Fibroblast of skin of right biceps (primary cell): ENCODE measurements around the gene HUWE1.
A peak's percentile ranks its signal among the peaks of the same experiment; 100 is the strongest.
"Not testable (repeated sequence)": the region's sequence is repeated elsewhere in the genome, so short reads cannot be mapped to it uniquely, and the experiment has no call there.

Source experiments
- DNase-seq: peaks from one replicate; pipeline ENCODE4 v3.0.0-alpha.2; 2013

The HUWE1 gene

DNA sequence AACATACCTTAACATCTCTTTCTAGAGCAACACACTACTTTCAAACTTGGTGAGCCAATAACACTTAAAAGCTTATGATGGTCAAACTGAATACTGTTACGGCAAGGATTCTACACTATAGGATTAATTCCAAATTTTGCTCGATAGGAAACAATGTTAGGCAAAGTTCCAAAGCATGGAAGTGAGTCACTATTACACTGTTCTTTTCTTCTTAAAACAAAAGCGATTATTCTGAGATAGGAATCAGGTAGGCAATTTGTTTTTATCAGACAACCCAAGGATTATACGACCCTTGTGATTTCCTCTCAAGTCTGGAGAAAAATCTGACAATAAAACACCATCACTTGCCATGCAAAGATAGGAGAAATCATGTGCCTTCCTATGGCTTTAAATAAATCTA is 81.5 kb downstream of the HUWE1 start:
- DNase-seq = peak; percentile 2

DNA sequence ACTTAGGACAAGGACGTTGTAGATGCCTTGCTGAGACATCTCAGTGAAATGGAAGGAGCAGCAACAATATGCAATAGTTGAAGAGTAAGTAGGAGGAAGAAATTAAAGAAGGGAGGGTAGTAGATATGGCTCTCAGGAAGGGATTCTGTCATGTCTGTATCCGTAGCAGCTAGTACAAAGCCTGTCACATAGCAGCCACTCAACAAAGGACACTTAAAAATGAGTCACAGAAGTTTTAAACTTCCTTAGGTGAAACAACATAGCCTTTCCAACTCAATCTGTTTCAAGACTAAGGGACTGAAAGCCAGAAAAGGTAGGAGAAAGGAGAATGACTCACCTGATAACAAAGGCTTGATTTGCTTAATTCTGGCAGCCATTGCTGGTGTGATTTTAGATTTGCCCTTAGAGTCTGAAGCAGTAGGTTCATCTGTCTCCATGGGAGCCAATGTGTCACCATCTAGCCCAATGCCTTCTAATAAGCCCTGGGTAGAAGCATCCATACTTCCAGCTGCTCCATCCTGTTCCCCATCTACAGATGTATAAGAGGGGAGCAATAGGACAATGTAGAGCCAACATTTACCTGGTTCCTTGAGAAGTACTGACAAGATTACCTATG is 86.6 kb downstream of the HUWE1 start:
- DNase-seq = no peak

DNA sequence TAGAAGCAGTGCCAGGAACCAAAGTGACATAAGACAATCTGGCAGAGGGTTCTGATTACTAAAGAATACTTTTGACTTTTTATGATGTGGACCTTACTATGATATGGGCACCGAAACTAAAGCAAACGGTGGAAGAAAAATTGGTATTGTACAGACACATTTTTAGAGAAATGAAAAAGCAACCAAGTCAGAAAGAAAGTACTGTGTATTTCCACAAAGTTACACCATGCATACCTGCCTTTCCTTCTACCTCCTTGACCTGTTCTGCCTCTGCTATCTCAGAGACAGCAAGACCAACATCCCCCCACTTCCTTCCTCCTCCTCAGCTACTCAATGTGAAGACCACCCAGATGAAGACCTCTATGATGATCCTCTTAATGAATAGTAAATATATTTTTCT is 88.3 kb downstream of the HUWE1 start:
- no peak for DNase-seq

DNA sequence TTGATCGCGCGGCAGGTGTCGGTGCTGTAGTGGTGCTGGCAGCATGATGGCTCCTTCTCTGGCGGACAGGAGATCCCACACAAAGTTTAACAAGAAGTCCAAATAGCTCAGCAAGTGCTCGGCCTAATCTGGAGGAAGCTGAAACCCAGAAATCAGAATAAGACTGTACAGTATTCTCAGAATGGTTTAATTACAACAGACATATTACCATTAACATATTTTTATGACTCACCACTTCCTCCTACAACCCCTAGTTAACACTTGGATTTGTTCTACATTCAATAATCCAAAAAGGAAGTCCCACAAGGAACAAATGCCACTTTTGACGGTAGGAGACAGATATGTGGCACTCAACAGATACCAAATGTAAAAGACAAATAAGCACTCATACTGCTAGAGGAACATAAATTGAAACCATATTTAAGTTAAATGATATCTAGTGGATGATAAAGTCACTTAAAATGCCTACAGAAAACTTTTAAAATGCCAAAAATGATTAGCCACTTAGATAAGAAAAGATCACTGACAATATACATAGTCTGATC is 91.2 kb downstream of the HUWE1 start:
- peak; percentile 2 for DNase-seq

DNA sequence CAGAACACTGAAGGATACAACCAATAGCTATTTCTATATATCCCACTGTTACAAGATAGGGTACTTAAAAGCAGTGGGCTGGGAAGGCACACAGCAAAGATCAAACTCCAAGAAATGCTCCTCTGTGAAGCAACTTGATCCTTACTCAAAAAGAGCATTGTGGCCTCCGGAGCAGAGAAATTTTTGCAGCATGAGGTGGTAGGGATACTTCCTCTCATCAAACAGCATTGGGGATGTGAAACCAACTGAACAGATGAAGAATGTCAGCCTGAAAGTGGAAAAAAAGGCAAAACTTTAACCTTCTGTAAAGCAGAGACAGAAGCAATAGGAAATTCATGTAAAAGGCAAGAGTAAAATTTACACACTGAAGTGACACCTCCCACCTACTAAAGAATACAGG is 92.2 kb downstream of the HUWE1 start:
- DNase-seq = peak; percentile 33

DNA sequence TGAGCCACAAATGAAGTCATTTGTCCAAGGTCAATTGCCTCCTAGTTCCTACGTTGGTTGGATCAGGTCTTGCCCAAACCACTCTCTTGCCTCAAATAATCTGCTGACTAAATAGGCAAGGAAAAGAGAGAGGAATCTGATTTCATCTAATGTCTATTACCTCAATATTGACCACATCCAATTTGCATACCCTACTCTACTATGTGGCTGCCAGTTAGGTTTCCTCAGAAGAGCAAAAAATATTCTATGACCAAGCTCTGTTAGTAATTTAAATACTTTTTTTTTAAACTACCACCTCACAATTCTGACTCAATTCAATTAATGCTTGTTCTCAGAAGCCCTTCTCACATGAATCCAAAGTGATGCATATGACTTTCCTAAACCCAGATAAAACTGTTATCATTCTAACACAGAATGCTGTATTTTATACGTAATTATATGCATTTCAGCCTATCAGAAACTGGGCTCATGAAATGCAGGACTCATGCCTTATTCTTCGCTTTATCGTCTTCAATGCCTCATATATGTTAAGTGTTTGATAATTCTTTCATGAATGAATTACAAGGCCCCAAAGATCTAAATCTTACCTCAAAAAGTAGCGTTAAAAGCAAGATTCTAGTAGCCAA is 98.6 kb downstream of the HUWE1 start:
- DNase-seq = no peak

GRCh38 chrX:53584891-53585290 is 101.6 kb downstream of the HUWE1 start:
- no peak for DNase-seq

DNA sequence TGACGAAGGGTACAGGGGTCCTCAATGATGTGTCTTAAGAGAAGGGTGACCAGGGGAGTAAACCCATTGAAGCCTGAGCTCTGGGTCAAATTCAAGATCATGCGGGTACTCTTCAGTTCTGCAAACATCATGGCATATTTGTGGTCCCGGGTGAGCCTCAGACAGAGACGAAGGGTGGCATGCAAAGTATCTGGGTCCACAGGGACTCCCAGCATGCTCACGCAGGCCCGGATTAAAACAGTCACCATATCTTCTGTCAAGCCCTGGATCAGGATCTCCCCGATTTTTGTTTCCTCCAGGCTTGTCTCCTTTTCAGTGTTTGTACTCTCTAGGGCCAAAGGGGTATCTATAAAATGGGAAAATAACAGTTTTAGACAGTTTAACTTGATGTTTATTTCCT is 102.9 kb downstream of the HUWE1 start:
- DNase-seq = no peak

GRCh38 chrX:53580742-53581504 is 105.6 kb downstream of the HUWE1 start:
- DNase-seq = no peak

GRCh38 chrX:53571494-53571893 is 115.0 kb downstream of the HUWE1 start:
- DNase-seq = no peak

DNA sequence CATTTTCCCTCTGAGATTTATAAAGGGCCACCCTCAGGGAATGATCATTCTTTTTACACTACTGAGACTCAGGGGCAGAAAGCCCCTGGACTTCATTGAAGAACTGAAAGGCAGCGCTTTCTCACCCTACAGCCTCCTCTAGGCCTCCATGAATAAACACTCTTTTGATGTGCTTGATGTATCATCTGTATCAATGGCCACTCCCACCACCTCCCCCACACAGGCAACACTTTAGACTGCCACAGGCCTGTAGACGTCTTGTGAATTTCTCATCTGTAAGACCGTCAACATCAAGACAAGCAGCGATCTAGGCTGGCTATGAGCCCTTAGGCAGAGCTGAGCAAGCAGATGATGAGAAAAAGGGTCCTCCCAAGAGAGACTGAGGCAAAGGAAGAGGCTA is 123.2 kb downstream of the HUWE1 start:
- no peak for DNase-seq

DNA sequence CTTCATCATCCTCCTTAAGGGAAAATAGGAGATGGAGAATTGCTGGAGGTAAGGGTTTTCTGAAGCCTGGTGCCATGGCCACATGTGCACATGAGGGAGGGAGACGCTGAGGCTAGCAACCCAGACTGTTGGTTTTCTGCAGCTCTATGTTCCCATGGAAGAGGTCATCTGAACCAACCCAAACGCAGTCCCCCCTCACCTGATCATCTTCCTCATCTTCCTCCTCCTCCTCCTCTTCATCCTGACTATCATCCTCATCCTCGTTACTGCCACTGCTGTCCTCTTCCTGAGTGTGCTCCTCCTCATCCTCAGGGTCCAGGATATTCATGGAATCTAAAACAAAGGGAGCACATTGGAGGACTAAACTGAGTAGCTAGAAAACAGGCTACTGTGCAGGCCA is 124.6 kb downstream of the HUWE1 start:
- DNase-seq = no peak

GRCh38 chrX:53558646-53559045 is 127.9 kb downstream of the HUWE1 start:
- no peak for DNase-seq

GRCh38 chrX:53556868-53557267 is 129.7 kb downstream of the HUWE1 start:
- DNase-seq = no peak

DNA sequence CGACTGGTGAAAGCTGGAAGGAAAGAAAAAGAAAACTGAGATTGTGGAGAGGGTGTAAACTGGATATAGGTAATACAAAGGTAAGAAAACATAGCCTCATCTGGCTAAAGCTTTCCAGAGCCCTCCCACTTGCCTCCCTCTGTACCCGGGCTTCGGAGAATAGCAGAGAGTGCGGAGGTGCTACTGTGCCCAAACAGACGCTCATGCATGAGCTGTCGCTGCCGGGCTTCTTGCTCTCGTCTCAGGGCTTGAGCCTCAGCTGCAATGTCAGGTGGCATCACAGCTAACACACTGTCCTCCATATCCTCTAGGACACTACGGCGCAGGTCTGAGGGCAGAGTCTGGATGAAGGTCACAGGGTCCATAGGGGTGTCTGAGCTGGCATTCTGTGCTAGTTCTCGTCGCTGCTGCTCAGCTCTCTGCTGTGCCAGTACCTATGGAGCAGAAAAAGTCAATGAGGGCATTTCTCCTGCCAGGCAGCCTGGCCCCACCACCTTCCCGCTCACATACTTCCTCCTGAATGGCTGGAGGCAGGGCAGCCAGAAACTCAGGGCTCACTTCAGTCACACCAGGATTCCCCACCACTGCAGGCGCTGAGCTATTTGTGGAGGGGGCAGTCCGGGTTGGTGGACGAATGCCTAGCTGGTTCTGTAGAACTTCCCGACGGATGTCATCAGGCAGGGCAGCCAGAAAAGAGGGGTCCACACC is 135.6 kb downstream of the HUWE1 start:
- DNase-seq = no peak

- no peak for DNase-seq
Measured at GRCh38 chrX:53547668-53548067, 138.9 kb downstream of the HUWE1 start.

DNA sequence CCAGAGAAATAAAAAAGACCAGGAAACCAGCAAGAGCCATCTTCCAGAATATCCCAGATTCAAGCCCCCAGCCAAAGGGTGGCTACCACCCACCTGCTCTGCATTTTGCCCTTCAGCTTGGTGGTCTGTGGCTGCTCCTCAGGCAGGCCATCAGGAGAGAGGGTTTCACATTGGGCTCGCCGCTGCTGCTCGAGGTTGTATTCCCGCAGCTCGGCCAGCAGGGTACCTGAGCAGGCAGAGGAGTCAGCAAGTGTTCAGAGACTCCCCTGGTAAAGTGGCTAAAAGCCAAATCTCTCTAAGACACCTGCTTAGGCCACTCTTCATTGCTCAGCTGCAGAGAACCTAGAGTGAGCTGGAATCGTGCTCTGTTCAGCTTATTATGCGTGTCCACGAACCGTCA is 141.6 kb downstream of the HUWE1 start:
- no peak for DNase-seq

DNA sequence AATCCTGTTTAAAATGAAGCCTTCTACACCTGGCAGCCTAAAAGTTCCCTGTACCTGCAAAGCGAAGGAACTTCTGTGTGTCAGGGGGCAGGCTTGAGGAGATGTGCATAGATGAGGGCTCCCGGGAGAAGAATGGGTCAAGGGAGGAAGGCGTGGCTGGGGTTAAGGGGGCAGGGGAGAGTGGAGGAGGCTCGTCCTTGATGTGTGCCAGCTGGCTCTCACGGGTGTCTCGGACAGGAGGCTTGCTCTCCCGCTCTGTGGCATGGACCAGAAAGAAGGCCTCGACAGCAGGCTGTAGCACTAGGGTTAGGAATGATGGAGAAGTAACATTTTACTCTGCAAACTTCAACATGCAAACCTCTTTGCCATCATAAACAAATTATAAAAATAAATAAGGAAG is 147.7 kb downstream of the HUWE1 start:
- DNase-seq = no peak

DNA sequence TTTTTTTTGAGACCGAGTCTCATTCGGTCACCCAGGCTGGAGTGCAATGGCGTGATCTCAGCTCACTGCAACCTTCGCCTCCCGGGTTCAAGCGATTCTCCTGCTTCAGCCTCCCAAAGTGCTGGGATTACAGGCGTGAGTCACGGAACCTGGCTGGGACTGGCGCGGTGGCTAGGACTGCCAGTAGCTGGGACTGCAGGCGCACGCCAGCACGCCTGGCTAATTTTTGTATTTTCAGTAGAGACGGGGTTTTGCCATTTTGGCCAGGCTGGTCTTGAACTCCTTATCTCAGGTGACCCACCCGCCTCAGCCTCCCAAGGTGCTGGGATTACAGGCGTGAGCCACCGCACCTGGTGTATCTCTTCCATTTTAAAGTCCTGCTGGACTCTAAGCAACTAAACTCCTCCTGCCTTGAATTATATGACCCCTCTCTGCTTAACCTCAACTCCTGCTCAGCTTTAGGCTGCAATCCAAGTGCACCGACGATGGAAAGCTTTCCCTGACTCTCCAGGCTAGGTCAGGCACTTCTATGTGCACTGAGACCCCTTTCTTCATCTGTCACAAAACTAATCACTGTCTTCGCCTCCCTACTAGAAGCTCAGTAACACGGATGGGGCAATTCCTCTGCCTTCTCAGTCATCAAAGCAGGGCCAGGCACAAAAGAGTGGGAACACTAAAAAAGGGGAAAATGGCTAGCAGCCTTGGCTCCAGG is 155.1 kb downstream of the HUWE1 start:
- DNase-seq = not testable (repeated sequence)

DNA sequence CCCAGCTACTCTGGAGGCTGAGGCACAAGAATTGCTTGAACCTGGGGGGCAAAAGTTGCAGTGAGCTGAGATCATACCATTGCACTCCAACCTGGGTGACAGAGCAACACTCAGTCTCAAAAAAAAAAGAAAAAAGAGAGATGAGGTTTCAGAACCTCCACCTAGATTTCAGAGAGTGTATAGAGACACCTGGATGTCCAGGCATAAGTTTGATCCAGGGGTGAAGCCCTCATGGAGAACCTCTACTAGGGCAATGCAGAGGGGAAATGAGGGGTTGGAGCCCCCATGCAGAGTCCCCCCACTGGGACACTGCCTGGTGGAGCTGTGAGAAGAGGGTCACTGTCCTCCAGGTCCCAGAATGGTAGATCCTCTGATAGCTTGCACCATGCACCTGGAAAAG is 159.5 kb downstream of the HUWE1 start:
- DNase-seq = no peak

GRCh38 chrX:53511322-53511721 is 175.2 kb downstream of the HUWE1 start:
- no peak for DNase-seq

DNA sequence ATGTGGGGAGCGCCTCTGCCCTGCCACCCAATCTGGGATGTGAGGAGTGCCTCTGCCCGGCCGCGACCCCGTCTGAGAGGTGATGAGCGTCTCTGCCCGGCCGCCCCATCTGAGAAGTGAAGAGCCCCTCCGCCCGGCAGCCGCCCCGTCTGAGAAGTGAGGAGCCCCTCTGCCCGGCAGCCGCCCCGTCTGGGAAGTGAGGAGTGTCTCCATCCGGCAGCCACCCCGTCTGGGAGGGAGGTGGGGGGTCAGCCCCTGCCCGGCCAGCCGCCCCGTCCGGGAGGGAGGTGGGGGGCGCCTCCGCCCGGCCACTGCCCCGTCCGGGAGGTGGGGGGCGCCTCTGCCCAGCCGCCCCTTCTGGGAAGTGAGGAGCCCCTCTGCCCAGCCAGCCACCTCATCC is 182.5 kb downstream of the HUWE1 start:
- not testable (repeated sequence) for DNase-seq

- DNase-seq = peak; percentile 21
Measured at GRCh38 chrX:53494436-53494835, 192.1 kb downstream of the HUWE1 start.
